HepG2 (cell line): ENCODE data around the gene SIMC1.
"Not testable (repeated sequence)": the region's sequence is repeated elsewhere in the genome, so short reads cannot be mapped to it uniquely, and the experiment has no call there.

Experiments
- NR3C1 ChIP-seq: sonication (generic); formaldehyde crosslinking; IDR thresholded peaks from 2 replicates; pipeline ENCODE4 v1.4.0; 2020; ENCODE audit warnings: missing genetic modification reagents
- TARDBP ChIP-seq: sonication (generic); formaldehyde crosslinking; IDR thresholded peaks from 2 replicates; pipeline ENCODE4 v1.8.0; 2022; ENCODE audit warnings: mild to moderate bottlenecking, missing genetic modification reagents
- TF ChIP-seq, protein P1 (sequence below): sonication (generic); formaldehyde crosslinking; IDR thresholded peaks from 2 replicates; pipeline ENCODE4 v1.5.0; 2020; ENCODE audit warnings: mild to moderate bottlenecking, missing genetic modification reagents, moderate library complexity
- TF ChIP-seq, protein P2 (sequence below): sonication (generic); formaldehyde crosslinking; IDR thresholded peaks from 2 replicates; pipeline ENCODE4 v1.4.0; 2020; ENCODE audit warnings: mild to moderate bottlenecking, missing genetic modification reagents
- TF ChIP-seq, protein P3 (sequence below): sonication (generic); formaldehyde crosslinking; conservative IDR thresholded peaks from 2 replicates; pipeline ENCODE4 v1.8.0; 2022; ENCODE audit warnings: mild to moderate bottlenecking, moderate library complexity, missing genetic modification reagents

DNA sequence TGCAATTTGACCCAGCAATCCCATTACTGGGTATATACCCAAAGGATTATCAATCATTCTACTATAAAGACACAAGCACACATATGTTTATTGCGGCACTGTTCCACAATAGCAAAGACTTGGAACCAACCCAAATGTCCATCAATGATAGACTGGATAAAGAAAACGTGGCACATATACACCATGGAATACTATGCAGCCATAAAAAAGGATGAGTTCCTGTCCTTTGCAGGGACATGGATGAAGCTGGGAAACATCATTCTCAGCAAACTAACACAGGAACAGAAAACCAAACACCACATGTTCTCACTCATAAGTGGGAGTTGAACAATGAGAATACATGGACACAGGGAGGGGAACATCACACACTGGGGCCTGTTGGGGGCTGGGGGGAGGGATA is 39.9 kb upstream of the SIMC1 start:
- TF ChIP-seq, protein P1, sequence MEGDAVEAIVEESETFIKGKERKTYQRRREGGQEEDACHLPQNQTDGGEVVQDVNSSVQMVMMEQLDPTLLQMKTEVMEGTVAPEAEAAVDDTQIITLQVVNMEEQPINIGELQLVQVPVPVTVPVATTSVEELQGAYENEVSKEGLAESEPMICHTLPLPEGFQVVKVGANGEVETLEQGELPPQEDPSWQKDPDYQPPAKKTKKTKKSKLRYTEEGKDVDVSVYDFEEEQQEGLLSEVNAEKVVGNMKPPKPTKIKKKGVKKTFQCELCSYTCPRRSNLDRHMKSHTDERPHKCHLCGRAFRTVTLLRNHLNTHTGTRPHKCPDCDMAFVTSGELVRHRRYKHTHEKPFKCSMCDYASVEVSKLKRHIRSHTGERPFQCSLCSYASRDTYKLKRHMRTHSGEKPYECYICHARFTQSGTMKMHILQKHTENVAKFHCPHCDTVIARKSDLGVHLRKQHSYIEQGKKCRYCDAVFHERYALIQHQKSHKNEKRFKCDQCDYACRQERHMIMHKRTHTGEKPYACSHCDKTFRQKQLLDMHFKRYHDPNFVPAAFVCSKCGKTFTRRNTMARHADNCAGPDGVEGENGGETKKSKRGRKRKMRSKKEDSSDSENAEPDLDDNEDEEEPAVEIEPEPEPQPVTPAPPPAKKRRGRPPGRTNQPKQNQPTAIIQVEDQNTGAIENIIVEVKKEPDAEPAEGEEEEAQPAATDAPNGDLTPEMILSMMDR (CRISPR knock-in tag) = not testable (repeated sequence)
- TF ChIP-seq, protein P2, sequence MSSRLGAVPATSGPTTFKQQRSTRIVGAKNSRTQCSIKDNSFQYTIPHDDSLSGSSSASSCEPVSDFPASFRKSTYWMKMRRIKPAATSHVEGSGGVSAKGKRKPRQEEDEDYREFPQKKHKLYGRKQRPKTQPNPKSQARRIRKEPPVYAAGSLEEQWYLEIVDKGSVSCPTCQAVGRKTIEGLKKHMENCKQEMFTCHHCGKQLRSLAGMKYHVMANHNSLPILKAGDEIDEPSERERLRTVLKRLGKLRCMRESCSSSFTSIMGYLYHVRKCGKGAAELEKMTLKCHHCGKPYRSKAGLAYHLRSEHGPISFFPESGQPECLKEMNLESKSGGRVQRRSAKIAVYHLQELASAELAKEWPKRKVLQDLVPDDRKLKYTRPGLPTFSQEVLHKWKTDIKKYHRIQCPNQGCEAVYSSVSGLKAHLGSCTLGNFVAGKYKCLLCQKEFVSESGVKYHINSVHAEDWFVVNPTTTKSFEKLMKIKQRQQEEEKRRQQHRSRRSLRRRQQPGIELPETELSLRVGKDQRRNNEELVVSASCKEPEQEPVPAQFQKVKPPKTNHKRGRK (CRISPR knock-in tag) = not testable (repeated sequence)
- not testable (repeated sequence) for TF ChIP-seq NR3C1, TARDBP (CRISPR knock-in tag)
- TF ChIP-seq, protein P3, sequence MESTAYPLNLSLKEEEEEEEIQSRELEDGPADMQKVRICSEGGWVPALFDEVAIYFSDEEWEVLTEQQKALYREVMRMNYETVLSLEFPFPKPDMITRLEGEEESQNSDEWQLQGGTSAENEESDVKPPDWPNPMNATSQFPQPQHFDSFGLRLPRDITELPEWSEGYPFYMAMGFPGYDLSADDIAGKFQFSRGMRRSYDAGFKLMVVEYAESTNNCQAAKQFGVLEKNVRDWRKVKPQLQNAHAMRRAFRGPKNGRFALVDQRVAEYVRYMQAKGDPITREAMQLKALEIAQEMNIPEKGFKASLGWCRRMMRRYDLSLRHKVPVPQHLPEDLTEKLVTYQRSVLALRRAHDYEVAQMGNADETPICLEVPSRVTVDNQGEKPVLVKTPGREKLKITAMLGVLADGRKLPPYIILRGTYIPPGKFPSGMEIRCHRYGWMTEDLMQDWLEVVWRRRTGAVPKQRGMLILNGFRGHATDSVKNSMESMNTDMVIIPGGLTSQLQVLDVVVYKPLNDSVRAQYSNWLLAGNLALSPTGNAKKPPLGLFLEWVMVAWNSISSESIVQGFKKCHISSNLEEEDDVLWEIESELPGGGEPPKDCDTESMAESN (CRISPR knock-in tag) = not testable (repeated sequence)
